MG63 (cell line): ENCODE data around the gene LBHD1. TPM values are rescaled to one million over a fixed set of nuclear protein-coding genes. Genes with fewer than 3 reads are reported as not detected.
"Not testable (repeated sequence)": the region's sequence is repeated elsewhere in the genome, so short reads cannot be mapped to it uniquely, and the experiment has no call there.

Experiments
- DNase-seq: peaks from one replicate; pipeline ENCODE4 v3.0.0-alpha.2; 2020
- H3K27me3 ChIP-seq: fragments of 250-450 bp; sonication (Bioruptor Pico); 2 replicates; pipeline ENCODE4 v1.5.1; 2020; ENCODE audit warnings: mild to moderate bottlenecking, moderate library complexity
- H3K36me3 ChIP-seq: fragments of 250-450 bp; sonication (Bioruptor Pico); 2 replicates; pipeline ENCODE4 v1.5.1; 2020; ENCODE audit warnings: mild to moderate bottlenecking, moderate library complexity
- H3K4me3 ChIP-seq: fragments of 250-450 bp; sonication (Bioruptor Pico); 2 replicates; pipeline ENCODE4 v1.5.1; 2020; ENCODE audit warnings: mild to moderate bottlenecking, moderate library complexity
- H3K9me3 ChIP-seq: fragments of 250-450 bp; sonication (Bioruptor Pico); 2 replicates; pipeline ENCODE4 v1.5.1; 2020; ENCODE audit warnings: mild to moderate bottlenecking, moderate library complexity
- total RNA-seq: library from RNA; depleted of rRNA; stranded (reverse); fragments of >200 nt; shearing (Covaris generic); gene quantifications from 2 replicates; pipeline ENCODE4 v1.2.3, GENCODE V29; 2014; ENCODE audit warnings: low replicate concordance

The LBHD1 gene
- total RNA-seq, 1 experiment from 2014 or later: 4.7 TPM

GRCh38 chr11:62676698-62677097, 4.6 kb upstream of the LBHD1 start:
- no peaks in the 10 kb centered on the region for H3K9me3 ChIP-seq
- peaks cover 46% of the 10 kb centered on the region for H3K36me3 ChIP-seq
- no peak for DNase-seq
- H3K4me3 ChIP-seq: no peak overlapping the region
- H3K27me3 ChIP-seq: no peaks in the 10 kb centered on the region

GRCh38 chr11:62675415-62675814, 3.3 kb upstream of the LBHD1 start:
- DNase-seq, H3K27me3 ChIP-seq, H3K4me3 ChIP-seq, H3K9me3 ChIP-seq: not testable (repeated sequence)
- peaks cover 50% of the 10 kb centered on the region for H3K36me3 ChIP-seq

- Histone ChIP-seq H3K9me3 (no peaks in the 10 kb centered on the region), H3K4me3 (peak overlapping the region; percentile 4; the same call in 1 of the 2 replicates), H3K27me3 (no peaks in the 10 kb centered on the region), H3K36me3 (peaks cover 50% of the 10 kb centered on the region)
- no peak for DNase-seq
These were observed 1.1 kb upstream of the LBHD1 start for GRCh38 chr11:62673196-62673525.

- Histone ChIP-seq H3K36me3 (peaks cover 56% of the 10 kb centered on the region), H3K9me3 (no peaks in the 10 kb centered on the region), H3K27me3 (no peaks in the 10 kb centered on the region), H3K4me3 (peak overlapping the region; percentile 97)
- DNase-seq: no peak
These were observed 845 bp downstream of the LBHD1 start for GRCh38 chr11:62671236-62671607.

- no peaks in the 10 kb centered on the region for H3K27me3 ChIP-seq
- H3K4me3 ChIP-seq: no peak overlapping the region
- H3K9me3 ChIP-seq: no peaks in the 10 kb centered on the region
- peaks cover 55% of the 10 kb centered on the region for H3K36me3 ChIP-seq
- DNase-seq: peak; percentile 33
These were observed 2.5 kb downstream of the LBHD1 start for GRCh38 chr11:62669420-62670161.

GRCh38 chr11:62667460-62667859, 4.6 kb downstream of the LBHD1 start:
- Histone ChIP-seq H3K9me3 (no peaks in the 10 kb centered on the region), H3K36me3 (peaks cover 46% of the 10 kb centered on the region), H3K4me3 (peak overlapping the region; percentile 92), H3K27me3 (no peaks in the 10 kb centered on the region)
- DNase-seq: no peak

GRCh38 chr11:62666259-62666926, 5.7 kb downstream of the LBHD1 start:
- Histone ChIP-seq H3K9me3 (no peaks in the 10 kb centered on the region), H3K27me3 (no peaks in the 10 kb centered on the region), H3K4me3 (peak overlapping the region; percentile 92), H3K36me3 (peaks cover 47% of the 10 kb centered on the region)
- DNase-seq: no peak

- Histone ChIP-seq H3K9me3 (no peaks in the 10 kb centered on the region), H3K36me3 (peaks cover 51% of the 10 kb centered on the region), H3K4me3 (peak overlapping the region; percentile 92), H3K27me3 (no peaks in the 10 kb centered on the region)
- DNase-seq: peak; percentile 57
These were observed 6.3 kb downstream of the LBHD1 start for GRCh38 chr11:62665599-62666258.

GRCh38 chr11:62665075-62665598, 6.9 kb downstream of the LBHD1 start, which contains the start of the genes C11orf98 and CSKMT:
C11orf98 (minus strand) TSS chr11:62665210; CDS start chr11:62665169, 41 bp downstream.
CSKMT (plus strand) TSS chr11:62665312; CDS start chr11:62665880, 568 bp downstream.
- H3K4me3 ChIP-seq: peak within 1 kb of the TSS; percentile 92
- peaks cover 53% of the 10 kb centered on the region for H3K36me3 ChIP-seq
- peak; percentile 91 for DNase-seq
- H3K27me3 ChIP-seq: no peaks in the 10 kb centered on the region
- no peaks in the 10 kb centered on the region for H3K9me3 ChIP-seq

GRCh38 chr11:62664405-62665074, 7.5 kb downstream of the LBHD1 start:
- Histone ChIP-seq H3K4me3 (peak overlapping the region; percentile 92), H3K9me3 (no peaks in the 10 kb centered on the region), H3K27me3 (no peaks in the 10 kb centered on the region), H3K36me3 (peaks cover 53% of the 10 kb centered on the region)
- peak; percentile 42 for DNase-seq

GRCh38 chr11:62656796-62657429, 15.2 kb downstream of the LBHD1 start:
- H3K9me3 ChIP-seq: no peaks in the 10 kb centered on the region
- H3K27me3 ChIP-seq: no peaks in the 10 kb centered on the region
- H3K36me3 ChIP-seq: peaks cover 12% of the 10 kb centered on the region
- no peak for DNase-seq
- H3K4me3 ChIP-seq: no peak overlapping the region

GRCh38 chr11:62654297-62654696, 17.8 kb downstream of the LBHD1 start:
- H3K27me3 ChIP-seq: no peaks in the 10 kb centered on the region
- no peaks in the 10 kb centered on the region for H3K9me3 ChIP-seq
- H3K36me3 ChIP-seq: peaks cover 11% of the 10 kb centered on the region
- peak; percentile 24 for DNase-seq
- H3K4me3 ChIP-seq: no peak overlapping the region

GRCh38 chr11:62652161-62653006, 19.7 kb downstream of the LBHD1 start:
- H3K4me3 ChIP-seq: peak overlapping the region; percentile 89
- DNase-seq: no peak
- peaks cover 25% of the 10 kb centered on the region for H3K36me3 ChIP-seq
- no peaks in the 10 kb centered on the region for H3K9me3 ChIP-seq
- no peaks in the 10 kb centered on the region for H3K27me3 ChIP-seq

- not testable (repeated sequence) for DNase-seq
These were observed 21.8 kb downstream of the LBHD1 start for GRCh38 chr11:62650283-62650682.

GRCh38 chr11:62649486-62649885, 22.6 kb downstream of the LBHD1 start:
- Histone ChIP-seq H3K27me3 (no peaks in the 10 kb centered on the region), H3K36me3 (peaks cover 43% of the 10 kb centered on the region), H3K9me3 (no peaks in the 10 kb centered on the region), H3K4me3 (no peak overlapping the region)
- DNase-seq: no peak

More at GRCh38 chr11:62650283-62650682, 21.8 kb downstream of the LBHD1 start:
- not testable (repeated sequence) for H3K9me3 ChIP-seq, H3K27me3 ChIP-seq, H3K4me3 ChIP-seq
- H3K36me3 ChIP-seq: peaks cover 37% of the 10 kb centered on the region
